ENCODE measurements around the gene CRELD2.

The CRELD2 gene, protein sequence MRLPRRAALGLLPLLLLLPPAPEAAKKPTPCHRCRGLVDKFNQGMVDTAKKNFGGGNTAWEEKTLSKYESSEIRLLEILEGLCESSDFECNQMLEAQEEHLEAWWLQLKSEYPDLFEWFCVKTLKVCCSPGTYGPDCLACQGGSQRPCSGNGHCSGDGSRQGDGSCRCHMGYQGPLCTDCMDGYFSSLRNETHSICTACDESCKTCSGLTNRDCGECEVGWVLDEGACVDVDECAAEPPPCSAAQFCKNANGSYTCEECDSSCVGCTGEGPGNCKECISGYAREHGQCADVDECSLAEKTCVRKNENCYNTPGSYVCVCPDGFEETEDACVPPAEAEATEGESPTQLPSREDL

GRCh38 chr22:49917974-49918910 lies at the start of gene CRELD2, which contains the start of gene ALG12:
Gene CRELD2, plus strand, starts transcription at chr22:49918634. Its CDS starts 136 bp downstream, at chr22:49918770.
Gene ALG12, minus strand, starts transcription at chr22:49918438. Its CDS starts 4,673 bp downstream, at chr22:49913765.
- peak; percentile 100 for DNase-seq (ENCODE audit: low spot score)

- no peak for DNase-seq (ENCODE audit: low spot score)
Observed at GRCh38 chr22:49869086-49869830, 49.2 kb upstream of the CRELD2 start.

GRCh38 chr22:49869845-49870712 lies 48.4 kb upstream of the CRELD2 start:
- DNase-seq (ENCODE audit: low spot score) = no peak

- DNase-seq (ENCODE audit: low spot score) = no peak
Observed at GRCh38 chr22:49871482-49871881, 47.0 kb upstream of the CRELD2 start.

- no peak for DNase-seq (ENCODE audit: low spot score)
Observed at GRCh38 chr22:49872347-49872746, 46.1 kb upstream of the CRELD2 start.

GRCh38 chr22:49873228-49873940 lies 45.0 kb upstream of the CRELD2 start:
- no peak for DNase-seq (ENCODE audit: low spot score)

- no peak for DNase-seq (ENCODE audit: low spot score)
Observed at GRCh38 chr22:49877642-49878041, 40.8 kb upstream of the CRELD2 start.

- DNase-seq (ENCODE audit: low spot score) = no peak
Observed at GRCh38 chr22:49878206-49878605, 40.2 kb upstream of the CRELD2 start.

DNA sequence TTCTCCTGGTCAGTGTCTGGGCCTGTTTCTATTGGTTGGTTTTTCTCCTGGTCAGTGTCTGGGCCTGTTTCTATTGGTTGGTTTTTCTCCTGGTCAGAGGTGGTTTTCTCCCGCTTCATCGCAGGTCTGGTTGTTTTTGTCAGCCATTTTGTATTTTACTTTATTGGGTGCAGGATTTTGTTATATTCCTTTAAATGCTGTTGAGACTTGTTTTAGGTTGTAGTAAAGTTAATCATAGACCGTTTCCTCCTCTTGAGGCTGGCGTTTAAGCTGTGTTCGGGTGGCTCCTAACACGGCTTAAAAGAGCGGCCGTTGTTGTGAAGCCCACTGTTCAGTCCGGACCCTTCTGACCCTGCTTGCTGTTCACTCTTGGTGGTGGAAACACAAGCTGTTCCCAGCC lies 38.6 kb upstream of the CRELD2 start:
- DNase-seq (ENCODE audit: low spot score) = no peak

DNA sequence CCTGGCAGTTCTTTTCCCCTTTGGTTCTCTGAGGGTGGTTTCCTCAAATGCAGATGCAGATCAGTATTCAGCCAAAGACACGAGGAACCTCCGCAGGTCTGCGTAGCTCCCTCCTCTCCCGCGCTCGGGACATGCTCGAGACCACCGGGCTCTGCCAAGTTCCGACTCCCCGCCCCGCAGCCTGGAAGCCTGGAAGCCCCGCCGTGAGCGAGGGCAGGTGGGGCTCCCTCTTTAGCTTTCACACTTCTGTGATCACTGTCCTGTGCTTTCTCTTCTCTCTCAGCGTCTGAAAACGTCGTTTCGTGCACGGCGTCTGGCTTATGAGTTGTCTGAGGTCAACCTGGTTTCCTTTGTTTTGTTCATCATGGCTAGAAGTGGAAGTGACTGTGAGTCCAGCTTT lies 38.2 kb upstream of the CRELD2 start:
- no peak for DNase-seq (ENCODE audit: low spot score)

DNA sequence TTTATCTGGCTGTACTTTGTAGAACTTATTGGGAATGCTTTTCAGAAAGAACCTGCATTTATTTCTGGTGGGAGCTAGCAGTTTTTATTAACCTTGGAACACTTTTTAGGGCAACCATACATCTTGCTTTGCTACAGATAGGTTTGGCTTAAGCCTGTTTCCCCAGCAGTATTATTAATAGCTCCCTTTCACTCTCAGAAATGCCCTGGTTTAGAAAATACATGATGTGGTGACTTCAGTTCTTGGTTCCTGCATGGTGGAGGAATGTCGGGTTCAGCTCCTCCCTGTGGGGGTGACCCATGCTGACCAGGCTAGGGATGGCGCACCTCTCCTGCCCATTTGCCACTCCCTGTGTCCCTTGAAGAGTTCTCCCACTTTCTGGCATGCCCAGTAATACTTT lies 36.6 kb upstream of the CRELD2 start:
- no peak for DNase-seq (ENCODE audit: low spot score)

DNA sequence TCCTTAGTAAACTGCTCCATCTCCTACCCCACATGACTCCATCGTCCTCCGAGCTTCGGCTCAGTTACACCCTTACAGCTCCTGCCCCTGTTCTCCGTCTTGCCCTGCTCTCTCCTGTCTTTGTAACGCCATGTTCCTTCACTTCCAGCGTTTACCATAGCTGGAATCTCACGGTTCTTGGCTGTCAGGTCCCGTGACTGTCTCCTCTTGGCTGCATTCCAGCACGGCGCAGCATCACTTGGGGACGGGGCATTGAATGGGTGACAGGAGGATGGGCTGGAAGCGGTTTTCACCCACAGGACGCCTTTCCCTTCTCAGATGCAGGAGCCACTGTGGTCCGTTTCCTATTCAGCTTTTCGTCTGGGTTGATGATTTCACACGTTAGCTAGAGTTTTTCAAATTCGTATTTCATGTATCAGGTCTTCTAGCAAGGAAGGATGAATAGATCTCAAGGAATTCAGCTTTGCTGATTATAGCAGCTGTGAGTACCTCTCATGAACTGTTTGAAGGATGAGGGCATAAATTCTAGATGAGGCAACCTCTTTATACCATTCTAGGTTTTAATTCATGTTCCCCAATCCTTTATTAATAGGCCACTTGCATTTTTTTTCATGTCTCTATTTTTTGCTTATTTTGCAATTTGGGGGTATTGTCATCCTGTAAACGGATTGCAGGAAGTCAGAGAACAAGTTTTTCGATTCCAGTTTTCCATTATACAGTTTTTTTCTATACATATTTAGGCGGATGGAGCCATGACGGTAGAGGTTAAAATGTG lies 35.7 kb upstream of the CRELD2 start:
- no peak for DNase-seq (ENCODE audit: low spot score)

DNA sequence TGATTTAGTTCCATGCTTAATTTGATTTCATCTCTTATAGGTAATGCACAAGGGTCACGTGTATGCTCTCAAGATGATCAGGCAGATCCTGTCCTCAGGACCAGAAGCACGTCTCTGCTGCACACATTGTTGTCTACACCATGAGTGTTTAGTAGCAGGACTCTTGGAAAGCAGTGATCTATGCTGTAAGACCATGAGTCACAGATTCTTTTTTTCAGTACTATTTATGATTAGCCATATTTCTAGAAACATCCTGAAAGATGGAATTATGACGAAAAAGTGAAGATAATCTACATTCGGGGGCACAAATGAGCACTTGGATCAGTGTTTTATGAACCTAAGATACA lies 35.2 kb upstream of the CRELD2 start:
- DNase-seq (ENCODE audit: low spot score) = no peak

DNA sequence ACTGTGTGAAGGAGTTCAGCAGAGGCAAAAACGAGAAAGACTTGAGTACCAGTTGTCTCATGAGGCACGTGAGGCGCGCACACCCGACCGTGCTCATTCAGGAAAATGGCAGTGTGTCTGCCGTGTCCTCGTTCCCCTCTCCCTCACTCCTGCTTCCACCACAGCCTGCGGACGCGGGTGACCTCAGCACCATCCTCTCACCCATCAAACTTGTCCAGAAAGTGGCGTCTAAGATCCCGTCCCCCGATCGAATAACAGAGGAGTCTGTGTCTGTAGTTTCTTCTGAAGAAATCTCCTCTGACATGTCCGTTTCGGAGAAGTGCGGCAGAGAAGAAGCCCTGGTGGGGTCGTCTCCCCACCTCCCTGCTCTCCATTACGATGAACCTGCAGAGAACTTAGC lies 34.4 kb upstream of the CRELD2 start:
- DNase-seq (ENCODE audit: low spot score) = no peak

DNA sequence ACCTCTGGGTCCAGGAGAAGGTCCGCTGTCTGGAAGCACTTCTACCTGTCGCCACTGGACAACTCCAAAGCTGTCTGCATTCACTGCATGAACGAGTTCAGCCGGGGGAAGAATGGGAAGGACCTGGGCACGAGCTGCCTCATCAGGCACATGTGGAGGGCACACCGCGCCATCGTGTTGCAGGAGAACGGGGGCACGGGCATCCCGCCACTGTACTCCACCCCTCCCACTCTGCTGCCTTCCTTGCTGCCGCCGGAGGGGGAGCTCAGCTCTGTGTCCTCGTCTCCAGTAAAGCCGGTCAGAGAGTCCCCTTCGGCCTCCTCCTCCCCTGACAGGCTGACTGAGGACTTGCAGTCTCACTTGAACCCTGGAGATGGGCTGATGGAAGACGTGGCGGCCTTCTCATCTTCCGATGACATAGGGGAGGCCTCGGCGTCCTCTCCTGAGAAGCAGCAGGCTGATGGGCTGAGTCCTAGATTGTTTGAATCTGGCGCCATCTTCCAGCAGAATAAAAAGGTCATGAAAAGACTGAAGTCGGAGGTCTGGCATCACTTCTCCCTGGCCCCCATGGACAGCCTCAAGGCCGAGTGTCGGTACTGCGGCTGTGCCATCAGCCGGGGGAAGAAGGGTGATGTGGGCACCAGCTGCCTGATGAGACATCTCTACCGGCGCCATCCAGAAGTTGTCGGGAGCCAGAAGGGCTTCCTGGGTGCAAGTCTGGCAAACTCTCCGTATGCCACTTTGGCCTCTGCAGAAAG lies 33.8 kb upstream of the CRELD2 start:
- DNase-seq (ENCODE audit: low spot score) = no peak

DNA sequence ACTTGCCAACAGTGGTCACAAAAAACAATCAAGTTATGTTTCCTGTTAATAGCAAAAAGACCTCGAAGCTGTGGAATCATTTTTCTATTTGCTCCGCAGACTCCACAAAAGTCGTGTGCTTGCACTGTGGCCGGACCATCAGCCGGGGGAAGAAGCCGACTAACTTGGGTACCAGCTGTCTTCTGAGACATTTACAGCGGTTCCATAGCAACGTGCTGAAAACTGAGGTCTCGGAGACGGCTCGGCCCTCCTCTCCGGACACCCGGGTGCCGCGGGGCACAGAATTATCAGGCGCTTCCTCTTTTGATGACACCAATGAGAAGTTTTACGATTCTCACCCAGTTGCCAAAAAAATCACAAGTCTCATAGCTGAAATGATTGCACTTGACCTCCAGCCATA lies 33.2 kb upstream of the CRELD2 start:
- DNase-seq (ENCODE audit: low spot score) = no peak

DNA sequence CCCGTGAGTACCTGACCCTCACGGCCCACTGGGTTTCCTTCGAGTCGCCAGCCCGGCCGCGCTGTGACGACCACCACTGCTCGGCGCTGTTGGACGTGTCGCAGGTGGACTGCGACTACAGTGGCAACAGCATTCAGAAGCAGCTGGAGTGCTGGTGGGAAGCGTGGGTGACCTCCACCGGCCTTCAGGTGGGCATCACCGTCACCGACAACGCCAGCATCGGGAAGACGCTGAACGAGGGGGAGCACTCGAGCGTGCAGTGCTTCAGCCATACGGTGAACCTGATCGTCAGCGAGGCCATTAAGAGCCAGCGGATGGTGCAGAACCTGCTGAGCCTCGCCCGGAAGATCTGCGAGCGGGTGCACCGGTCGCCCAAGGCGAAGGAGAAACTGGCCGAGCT lies 32.6 kb upstream of the CRELD2 start:
- DNase-seq (ENCODE audit: low spot score) = no peak

DNA sequence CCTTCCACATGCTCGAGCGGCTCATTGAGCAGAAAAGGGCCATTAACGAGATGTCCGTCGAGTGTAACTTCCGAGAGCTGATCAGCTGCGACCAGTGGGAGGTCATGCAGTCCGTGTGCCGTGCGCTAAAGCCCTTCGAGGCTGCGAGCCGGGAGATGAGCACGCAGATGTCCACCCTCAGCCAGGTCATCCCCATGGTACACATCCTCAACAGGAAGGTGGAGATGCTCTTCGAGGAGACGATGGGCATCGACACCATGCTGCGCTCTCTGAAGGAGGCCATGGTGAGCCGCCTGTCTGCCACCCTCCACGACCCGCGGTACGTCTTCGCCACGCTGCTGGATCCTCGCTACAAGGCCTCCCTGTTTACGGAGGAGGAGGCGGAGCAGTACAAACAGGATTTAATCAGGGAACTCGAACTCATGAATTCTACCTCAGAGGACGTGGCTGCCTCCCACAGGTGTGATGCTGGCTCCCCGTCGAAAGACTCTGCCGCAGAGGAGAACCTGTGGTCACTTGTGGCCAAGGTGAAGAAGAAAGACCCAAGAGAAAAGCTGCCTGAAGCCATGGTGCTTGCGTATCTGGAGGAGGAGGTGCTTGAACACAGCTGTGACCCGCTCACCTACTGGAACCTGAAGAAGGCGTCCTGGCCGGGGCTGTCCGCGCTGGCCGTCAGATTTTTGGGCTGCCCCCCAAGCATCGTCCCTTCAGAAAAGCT lies 31.9 kb upstream of the CRELD2 start:
- no peak for DNase-seq (ENCODE audit: low spot score)

DNA sequence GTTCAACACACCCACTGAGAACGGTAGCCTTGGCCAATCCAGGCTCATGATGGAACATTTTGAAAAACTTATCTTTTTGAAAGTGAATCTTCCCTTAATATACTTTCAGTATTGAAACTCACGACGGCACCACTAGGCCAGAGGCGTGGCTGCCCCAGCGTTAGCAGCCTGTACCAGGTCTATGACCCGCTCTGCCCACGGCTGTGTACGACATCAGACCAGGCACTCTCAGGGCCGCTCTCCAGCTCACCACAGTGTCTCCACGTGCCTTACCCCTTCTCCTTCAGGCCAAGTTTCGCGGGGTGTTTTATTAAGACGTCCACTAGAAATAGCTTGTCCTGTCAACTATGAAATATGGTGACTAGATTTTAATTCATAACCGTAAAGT lies 31.4 kb upstream of the CRELD2 start:
- DNase-seq (ENCODE audit: low spot score) = no peak

Measured in AG08395 (cell line).